GM18951 (cell line): Measurements from ENCODE around the gene ALPI.

Experiments used
- POLR2A ChIP-seq: IDR thresholded peaks from 4 replicates; pipeline ENCODE4 v1.6.1; 2011; ENCODE audit warnings: mild to moderate bottlenecking; ENCODE audit not compliant: insufficient read length, insufficient read depth; ENCODE audit errors: extremely low read depth
- in situ Hi-C: fragments of 300-500 bp; cut with MboI; formaldehyde crosslinking; loops from one replicate; pipeline ENCODE4 v1.12.0; 2022; ENCODE audit warnings: low sequenced_read_pairs, mixed read lengths, inconsistent platforms; ENCODE audit not compliant: unreplicated experiment

The ALPI gene

GRCh38 chr2:232465061-232465460, 9.1 kb downstream of the ALPI start:
- in situ Hi-C loops = no loop called here
- TF ChIP-seq POLR2A = no peak

DNA sequence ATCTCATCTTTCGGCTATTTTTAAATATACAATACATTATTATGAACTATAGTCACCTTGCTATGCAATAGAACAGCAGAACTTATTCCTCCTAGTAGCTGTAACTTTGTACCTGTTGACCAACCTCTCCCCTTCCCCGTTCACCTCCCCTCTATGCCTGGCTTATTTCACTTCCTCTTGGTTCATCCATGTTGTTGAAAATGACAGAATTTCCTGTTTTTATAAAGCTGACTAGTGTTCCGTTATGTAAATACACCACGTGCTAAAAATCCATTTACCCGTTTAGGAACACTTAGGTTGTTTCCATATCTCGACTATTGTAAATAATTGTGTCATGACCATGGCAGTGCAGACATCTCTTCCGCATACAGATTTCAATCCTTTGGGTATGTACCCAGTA, 10.3 kb downstream of the ALPI start:
- in situ Hi-C loops = no loop called here
- no peak for TF ChIP-seq POLR2A

GRCh38 chr2:232473467-232473890, 17.5 kb downstream of the ALPI start:
- in situ Hi-C loops = no loop called here
- no peak for TF ChIP-seq POLR2A

DNA sequence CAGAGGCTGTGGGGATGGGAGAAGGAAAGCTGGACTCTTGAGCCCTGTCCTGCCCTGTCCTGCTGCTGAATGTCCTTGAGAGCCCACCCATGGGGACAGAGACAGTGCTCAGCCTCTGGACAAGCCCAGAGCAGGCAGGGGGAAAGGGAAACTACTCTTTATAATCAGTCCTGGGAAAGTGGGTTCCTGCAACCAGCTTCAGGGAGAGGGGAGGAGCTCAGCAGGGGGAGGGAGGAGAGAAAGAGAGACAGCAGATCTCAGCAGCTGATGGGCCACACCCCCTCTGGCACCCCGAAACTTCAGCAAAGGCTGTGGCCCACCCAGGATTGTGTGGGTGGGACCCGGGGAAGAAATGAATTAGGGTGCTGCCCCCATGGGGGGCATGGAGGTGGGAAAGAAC, 20.1 kb downstream of the ALPI start:
- in situ Hi-C loops = no loop called here
- TF ChIP-seq POLR2A = no peak

- in situ Hi-C loops = no loop called here
- TF ChIP-seq POLR2A = no peak
Observed at GRCh38 chr2:232476791-232477190, 20.8 kb downstream of the ALPI start.

DNA sequence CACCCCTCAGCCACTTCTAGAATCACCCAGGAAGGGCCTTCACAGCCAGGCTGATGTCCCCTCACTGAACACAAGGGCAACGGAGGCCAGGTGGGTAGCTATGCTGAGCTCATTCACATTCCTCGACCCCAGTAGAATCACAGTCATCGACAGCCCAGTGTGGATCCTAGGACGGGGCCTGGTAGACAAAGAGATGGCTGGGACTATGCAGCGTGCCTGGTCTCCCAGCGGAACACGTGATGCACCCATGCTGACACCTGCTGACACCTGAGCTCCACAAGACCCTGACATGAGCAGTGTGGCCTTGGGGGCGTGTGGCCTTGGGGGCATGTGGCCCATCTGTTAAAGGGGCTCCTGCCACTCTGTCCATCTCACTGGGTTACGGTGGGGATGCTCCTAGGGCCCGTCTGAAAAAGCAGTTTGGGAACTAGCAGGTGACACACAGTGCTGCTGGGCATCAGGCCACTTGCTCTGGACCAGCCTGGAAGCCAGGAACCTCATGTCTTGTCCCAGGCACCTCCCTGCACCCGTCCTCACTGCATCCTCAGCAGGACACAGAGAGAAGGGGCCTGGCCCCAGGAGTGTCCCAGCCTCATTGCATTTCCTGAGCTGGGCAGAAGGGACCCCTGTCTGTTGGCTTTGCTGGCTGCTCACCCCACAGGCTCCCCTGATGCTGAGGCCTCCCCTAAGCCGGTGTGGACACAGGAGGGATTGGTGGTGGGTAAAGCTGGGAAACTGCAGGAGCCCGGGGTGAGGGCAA, 22.0 kb downstream of the ALPI start:
- in situ Hi-C loops = no loop called here
- TF ChIP-seq POLR2A = no peak

DNA sequence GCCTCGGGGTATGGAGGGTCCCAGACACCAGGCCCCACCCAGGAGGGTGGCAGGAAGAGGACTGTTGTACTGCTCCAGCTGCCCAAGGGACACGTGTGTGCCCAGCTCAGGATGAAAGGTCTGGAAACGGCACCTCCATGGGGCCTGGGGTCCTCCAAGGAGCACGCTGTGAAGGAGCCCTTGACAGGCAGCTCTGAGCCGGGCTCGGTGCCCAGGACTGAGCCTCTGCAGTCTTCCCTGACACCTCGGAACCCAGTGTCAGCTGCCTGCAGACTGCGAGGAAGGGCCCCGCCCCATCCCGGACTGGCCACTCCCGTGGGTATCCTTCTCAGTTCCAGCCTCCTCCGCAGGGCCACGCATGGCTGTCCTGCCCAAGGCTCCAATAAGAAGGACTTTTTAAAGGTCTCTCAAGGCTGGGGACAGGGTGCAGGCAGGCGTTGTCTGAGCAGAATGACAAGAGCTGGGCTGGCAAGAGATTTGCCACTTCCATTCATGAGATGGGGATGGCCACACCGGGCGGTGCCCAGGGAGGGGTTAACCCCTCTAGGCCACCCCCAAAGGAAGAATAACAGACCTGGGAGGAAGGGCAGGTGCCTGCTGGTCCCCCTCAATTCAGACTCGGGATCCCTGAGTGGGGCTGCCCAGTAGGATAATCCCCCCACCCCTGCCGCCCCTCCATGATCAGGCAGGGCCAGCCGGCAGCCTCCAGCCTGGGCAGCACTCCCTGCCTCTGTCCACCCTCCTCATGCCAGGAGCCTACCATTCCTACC, 22.8 kb downstream of the ALPI start:
- TF ChIP-seq POLR2A = no peak
- in situ Hi-C loops = no loop called here

- no peak for TF ChIP-seq POLR2A
- in situ Hi-C loops = no loop called here
Observed at GRCh38 chr2:232479341-232480200, 23.6 kb downstream of the ALPI start.

GRCh38 chr2:232480201-232481190, 24.5 kb downstream of the ALPI start:
- in situ Hi-C loops = no loop called here

GRCh38 chr2:232481322-232482140, 25.6 kb downstream of the ALPI start:
- in situ Hi-C loops = no loop called here
- no peak for TF ChIP-seq POLR2A

More at GRCh38 chr2:232480201-232481190, 24.5 kb downstream of the ALPI start:
- no peak for TF ChIP-seq POLR2A
